Stimulated activated CD4-positive, alpha-beta T cell treated with anti-CD3 and anti-CD28 coated beads, TNF-alpha, amount 100 ng/mL, for 1 hour (primary cell): ENCODE data around the gene CEP350.

ENCODE experiments used
- DNase-seq, 3 donors: peaks; one replicate each; pipeline ENCODE4 v3.0.0-alpha.2; 2020; ENCODE audit warnings: low read depth in 3 of 3, low spot score in 1 of 3

The CEP350 gene

GRCh38 chr1:180061019-180061418, 106.4 kb downstream of the CEP350 start:
- DNase-seq: no peak

- no peak for DNase-seq
Observed at GRCh38 chr1:180062452-180062971, 107.9 kb downstream of the CEP350 start.

GRCh38 chr1:180065408-180065807, 110.8 kb downstream of the CEP350 start:
- no peak for DNase-seq

GRCh38 chr1:180066150-180066549, 111.5 kb downstream of the CEP350 start:
- no peak for DNase-seq

- no peak for DNase-seq
Observed at GRCh38 chr1:180070286-180070685, 115.7 kb downstream of the CEP350 start.

- no peak for DNase-seq
Observed at GRCh38 chr1:180071759-180072158, 117.1 kb downstream of the CEP350 start.

GRCh38 chr1:180080439-180080838, 125.8 kb downstream of the CEP350 start:
- DNase-seq: no peak

- DNase-seq: no peak
Observed at GRCh38 chr1:180081474-180081873, 126.9 kb downstream of the CEP350 start.

- no peak for DNase-seq
Observed at GRCh38 chr1:180083164-180083563, 128.6 kb downstream of the CEP350 start.

- DNase-seq: no peak
Observed at GRCh38 chr1:180084867-180085266, 130.3 kb downstream of the CEP350 start.

GRCh38 chr1:180085331-180085730, 130.7 kb downstream of the CEP350 start:
- no peak for DNase-seq

- no peak for DNase-seq
Observed at GRCh38 chr1:180092931-180093650, 138.5 kb downstream of the CEP350 start.

- no peak for DNase-seq
Observed at GRCh38 chr1:180094705-180095295, 140.2 kb downstream of the CEP350 start.

- DNase-seq: no peak
Observed at GRCh38 chr1:180096584-180097325, 142.1 kb downstream of the CEP350 start.

- DNase-seq: no peak
Observed at GRCh38 chr1:180097326-180097605, 142.7 kb downstream of the CEP350 start.

GRCh38 chr1:180101411-180101810, 146.8 kb downstream of the CEP350 start:
- DNase-seq: no peak

GRCh38 chr1:180103819-180104218, 149.2 kb downstream of the CEP350 start:
- no peak for DNase-seq

GRCh38 chr1:180112091-180112490, 157.5 kb downstream of the CEP350 start:
- no peak for DNase-seq

- DNase-seq: no peak
Observed at GRCh38 chr1:180112984-180113647, 158.5 kb downstream of the CEP350 start.

GRCh38 chr1:180114396-180114945, 159.9 kb downstream of the CEP350 start:
- DNase-seq: no peak

GRCh38 chr1:180116964-180117763, 162.6 kb downstream of the CEP350 start:
- DNase-seq: no peak
